GM12878 (cell line): ENCODE data around the gene ZNF680. TPM values are rescaled to one million over a fixed set of nuclear protein-coding genes. Genes with fewer than 3 reads are reported as not detected.

Experiments used
- E4F1 ChIP-seq: fragments of 450-650 bp; IDR thresholded peaks from 2 replicates; pipeline ENCODE4 v1.6.1; 2018; ENCODE audit warnings: borderline replicate concordance, mild to moderate bottlenecking; ENCODE audit not compliant: partially characterized antibody
- EP300 ChIP-seq, 2 experiments: fragments of 150-350 bp in 1 of 2; IDR thresholded peaks; 2 replicates each; pipeline ENCODE4 v1.6.1; 2011 to 2012; ENCODE audit warnings: low read depth in 2 of 2, low read length in 2 of 2, borderline replicate concordance in 1 of 2, improper control_type of control experiment in 1 of 2, inconsistent platforms in 1 of 2; ENCODE audit not compliant: control insufficient read depth in 1 of 2
- HDAC2 ChIP-seq: fragments of 200-600 bp; sonication (generic); IDR thresholded peaks from 2 replicates; pipeline ENCODE4 v1.6.1; 2017
- IRF4 ChIP-seq: IDR thresholded peaks from 2 replicates; pipeline ENCODE4 v1.6.1; 2011; ENCODE audit warnings: low read depth, low read length
- KLF5 ChIP-seq: fragments of 450-650 bp; IDR thresholded peaks from 2 replicates; pipeline ENCODE4 v1.6.1; 2014; ENCODE audit warnings: mild to moderate bottlenecking; ENCODE audit not compliant: partially characterized antibody
- MTA3 ChIP-seq: IDR thresholded peaks from 2 replicates; pipeline ENCODE4 v1.6.1; 2012; ENCODE audit warnings: low read length, inconsistent platforms, borderline replicate concordance
- RUNX3 ChIP-seq: IDR thresholded peaks from 2 replicates; pipeline ENCODE4 v1.6.1; 2012; ENCODE audit warnings: low read length, inconsistent platforms
- SMAD1 ChIP-seq: fragments of 450-650 bp; IDR thresholded peaks from 2 replicates; pipeline ENCODE4 v1.6.1; 2018; ENCODE audit warnings: mild to moderate bottlenecking, low read depth; ENCODE audit not compliant: partially characterized antibody
- SMC3 ChIP-seq: IDR thresholded peaks from 2 replicates; pipeline ENCODE4 v1.6.1; 2011; ENCODE audit warnings: low read length, improper control_type of control experiment, borderline replicate concordance
- SP1 ChIP-seq: IDR thresholded peaks from one replicate; pipeline ENCODE4 v1.6.1; 2011; ENCODE audit warnings: low read depth, low read length
- SRF ChIP-seq, 2 experiments: IDR thresholded peaks; 2 replicates each; pipeline ENCODE4 v1.6.1; 2011; ENCODE audit warnings: low read depth in 2 of 2, low read length in 2 of 2, mild to moderate bottlenecking in 1 of 2, moderate library complexity in 1 of 2
- SUPT20H ChIP-seq: IDR thresholded peaks from 2 replicates; pipeline ENCODE4 v1.6.1; 2011; ENCODE audit warnings: low read depth, mild to moderate bottlenecking, low read length, moderate library complexity, borderline replicate concordance; ENCODE audit not compliant: control insufficient read depth
- TAF1 ChIP-seq: IDR thresholded peaks from 2 replicates; pipeline ENCODE4 v1.6.1; 2011; ENCODE audit warnings: mild to moderate bottlenecking, low read depth, low read length, borderline replicate concordance
- USF1 ChIP-seq: IDR thresholded peaks from 2 replicates; pipeline ENCODE4 v1.6.1; 2011; ENCODE audit warnings: borderline replicate concordance, low read depth, mild to moderate bottlenecking, moderate library complexity, mixed read lengths, low read length; ENCODE audit not compliant: insufficient read depth; ENCODE audit errors: extremely low read length
- ZNF207 ChIP-seq: fragments of 450-650 bp; IDR thresholded peaks from 2 replicates; pipeline ENCODE4 v1.6.1; 2014; ENCODE audit warnings: antibody characterized with exemption, mild to moderate bottlenecking, borderline replicate concordance
- polyA plus RNA-seq, 11 experiments: library from polyadenylated mRNA; depleted of rRNA in 4 of 11; unstranded in 6 of 11; stranded (reverse) in 5 of 11; fragments of >200 nt; fragmentation: Nextera tagmentation in 4 of 11; fragmentation: Illumina TruSeq in 1 of 11; extraction: Ambion mirVana in 4 of 11; extraction: Trizol in 1 of 11; gene quantifications; 1 replicate in 1 of 11; 2 replicates in 10 of 11; pipeline versions ENCODE4 v1.2.1 to v1.2.3, GENCODE V29; 2011 to 2016; ENCODE audit warnings: inconsistent platforms in 2 of 11, missing spikeins in 2 of 11, low read depth in 1 of 11
- total RNA-seq, 4 experiments: library from RNA; depleted of rRNA in 3 of 4; stranded (reverse); fragments of >200 nt in 3 of 4; fragmentation: Illumina TruSeq in 1 of 4; extraction: Trizol in 1 of 4; gene quantifications; 2 replicates each; pipeline versions ENCODE4 v1.2.1 to v1.2.3, GENCODE V29; 2013 to 2021
- TF ChIP-seq, protein P1 (sequence below): fragments of 450-650 bp; IDR thresholded peaks from 2 replicates; pipeline ENCODE4 v1.6.1; 2018; ENCODE audit warnings: mild to moderate bottlenecking, low read depth, moderate library complexity; ENCODE audit not compliant: partially characterized antibody

The ZNF680 gene
- total and polyA plus RNA-seq, 10 of the 15 experiments (the other 5 are each of a cell fraction or from before 2014, with no cell fraction given): 5.0 to 13.6 (median 7.8) TPM

GRCh38 chr7:64599359-64599758 is 36.5 kb upstream of the ZNF680 start (continued):
- no peak for TF ChIP-seq RUNX3
- no peak for TF ChIP-seq ZNF207
- TF ChIP-seq IRF4: no peak
- TF ChIP-seq SRF (IDR thresholded peaks at IDR 0.05; ENCODE audit: low read depth in 2 of 2, low read length in 2 of 2): no peak
- no peak for TF ChIP-seq HDAC2
- TF ChIP-seq TAF1: no peak
- TF ChIP-seq SP1: no peak
- no peak for TF ChIP-seq EP300 (IDR thresholded peaks at IDR 0.05; ENCODE audit: borderline replicate concordance in 1 of 2, control insufficient read depth in 1 of 2, low read depth in 2 of 2, low read length in 2 of 2)
- TF ChIP-seq E4F1: no peak
- no peak for TF ChIP-seq MTA3
- TF ChIP-seq USF1: no peak
- TF ChIP-seq SMC3: no peak
- no peak for TF ChIP-seq SMAD1
- no peak for TF ChIP-seq SUPT20H
- TF ChIP-seq, protein P1, sequence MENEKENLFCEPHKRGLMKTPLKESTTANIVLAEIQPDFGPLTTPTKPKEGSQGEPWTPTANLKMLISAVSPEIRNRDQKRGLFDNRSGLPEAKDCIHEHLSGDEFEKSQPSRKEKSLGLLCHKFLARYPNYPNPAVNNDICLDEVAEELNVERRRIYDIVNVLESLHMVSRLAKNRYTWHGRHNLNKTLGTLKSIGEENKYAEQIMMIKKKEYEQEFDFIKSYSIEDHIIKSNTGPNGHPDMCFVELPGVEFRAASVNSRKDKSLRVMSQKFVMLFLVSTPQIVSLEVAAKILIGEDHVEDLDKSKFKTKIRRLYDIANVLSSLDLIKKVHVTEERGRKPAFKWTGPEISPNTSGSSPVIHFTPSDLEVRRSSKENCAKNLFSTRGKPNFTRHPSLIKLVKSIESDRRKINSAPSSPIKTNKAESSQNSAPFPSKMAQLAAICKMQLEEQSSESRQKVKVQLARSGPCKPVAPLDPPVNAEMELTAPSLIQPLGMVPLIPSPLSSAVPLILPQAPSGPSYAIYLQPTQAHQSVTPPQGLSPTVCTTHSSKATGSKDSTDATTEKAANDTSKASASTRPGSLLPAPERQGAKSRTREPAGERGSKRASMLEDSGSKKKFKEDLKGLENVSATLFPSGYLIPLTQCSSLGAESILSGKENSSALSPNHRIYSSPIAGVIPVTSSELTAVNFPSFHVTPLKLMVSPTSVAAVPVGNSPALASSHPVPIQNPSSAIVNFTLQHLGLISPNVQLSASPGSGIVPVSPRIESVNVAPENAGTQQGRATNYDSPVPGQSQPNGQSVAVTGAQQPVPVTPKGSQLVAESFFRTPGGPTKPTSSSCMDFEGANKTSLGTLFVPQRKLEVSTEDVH: no peak
- TF ChIP-seq KLF5: no peak
